Activated T-helper 1 cell treated with anti-CD3 and anti-CD28 coated beads, Interleukin-12 subunit alpha, Interleukin-12 subunit beta, Interleukin-2, Interleukin-4 antibody, amounts not matched to agents 30 ng/mL and 10 ng/mL and 1 ng/mL, durations not matched to agents 14 hours and 24 hours and 36 hours (primary cell): ENCODE data around the gene GHRL. TPM values are rescaled to one million over a fixed set of nuclear protein-coding genes. Genes with fewer than 3 reads are reported as not detected.
A peak's percentile ranks its signal among the peaks of the same experiment; 100 is the strongest.

Experiments used
- DNase-seq: peaks from one replicate; pipeline ENCODE4 v3.0.0; 2021; ENCODE audit warnings: low spot score
- H3K27ac Mint-ChIP-seq: one replicate; pipeline ENCODE4 v1.8.0; 2021; ENCODE audit warnings: mild to moderate bottlenecking, mixed read lengths
- H3K27me3 Mint-ChIP-seq: one replicate; pipeline ENCODE4 v1.8.0; 2022; ENCODE audit warnings: mild to moderate bottlenecking, moderate library complexity, mixed read lengths; ENCODE audit not compliant: insufficient read depth
- H3K36me3 Mint-ChIP-seq: one replicate; pipeline ENCODE4 v1.8.0; 2021; ENCODE audit warnings: low read depth, mixed read lengths
- H3K4me1 Mint-ChIP-seq: one replicate; pipeline ENCODE4 v1.8.0; 2021; ENCODE audit warnings: low read depth, mixed read lengths
- H3K4me3 Mint-ChIP-seq: one replicate; pipeline ENCODE4 v1.8.0; 2021; ENCODE audit warnings: mild to moderate bottlenecking, moderate library complexity, mixed read lengths
- H3K9me3 Mint-ChIP-seq: one replicate; pipeline ENCODE4 v1.8.0; 2021; ENCODE audit warnings: mixed read lengths
- intact Hi-C: fragments of 100-400 bp; cut with micrococcal nuclease; formaldehyde crosslinking; loops from one replicate; pipeline ENCODE4 v1.15.1; 2024
- total RNA-seq: library from RNA; stranded (reverse); gene quantifications from 2 replicates; pipeline ENCODE4 v1.2.3, GENCODE V29; 2022

Gene GHRL
- total RNA-seq, 1 donor from 2014 or later, result 1.8 TPM

DNA sequence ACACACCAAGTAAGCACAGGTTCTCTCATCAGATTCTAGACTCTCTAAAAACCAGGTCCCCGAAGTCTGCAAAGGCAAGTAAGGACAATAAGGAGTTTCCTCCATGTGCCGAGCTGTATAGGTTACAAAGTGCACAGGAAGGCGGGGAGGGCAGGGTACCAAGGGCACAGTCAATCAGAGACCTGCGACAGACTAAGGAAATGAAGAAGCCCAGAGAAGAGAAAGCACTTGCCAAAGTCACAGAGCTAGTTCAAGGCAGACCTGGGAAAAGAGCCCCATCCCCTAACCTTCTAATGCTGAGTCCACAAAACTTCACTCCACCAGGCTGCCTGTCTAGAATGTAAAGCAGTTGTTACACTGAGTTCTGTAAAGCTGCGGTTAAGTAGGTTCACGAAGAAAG is 26.5 kb upstream of the GHRL start:
- Mint-ChIP-seq H3K4me1 (peaks cover 30% of the 10 kb centered on the region), H3K27ac (peak overlapping the region; percentile 73)
- intact Hi-C loops, result no loop called here

DNA sequence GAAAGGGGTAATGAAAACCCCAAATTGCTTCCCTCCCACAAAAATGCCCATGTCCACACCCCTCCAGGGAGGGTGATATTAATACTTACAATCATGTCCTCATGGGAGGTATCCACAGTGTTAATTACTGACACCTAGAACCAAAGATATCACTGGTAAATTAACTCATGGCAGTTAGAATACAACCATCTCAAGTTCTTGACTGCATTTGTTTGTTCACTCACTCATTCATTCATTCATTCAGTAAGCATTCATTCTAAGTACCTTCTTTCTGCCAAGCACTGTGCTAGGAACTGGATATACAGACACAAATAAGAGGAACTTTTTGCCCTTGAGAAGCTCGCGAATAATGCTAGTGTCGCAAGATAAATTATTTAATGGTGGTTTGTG is 25.2 kb upstream of the GHRL start:
- H3K27ac Mint-ChIP-seq, result no peak overlapping the region
- DNase-seq, result no peak
- peak overlapping the region; percentile 50 for H3K4me3 Mint-ChIP-seq
- peaks cover 30% of the 10 kb centered on the region for H3K4me1 Mint-ChIP-seq
- no peaks in the 10 kb centered on the region for H3K27me3 Mint-ChIP-seq
- H3K36me3 Mint-ChIP-seq, result peaks cover 37% of the 10 kb centered on the region
- H3K9me3 Mint-ChIP-seq, result no peaks in the 10 kb centered on the region
- intact Hi-C loops, result no loop called here

More for the DNA sequence above, 26.5 kb upstream of the GHRL start:
- Mint-ChIP-seq H3K27me3 (no peaks in the 10 kb centered on the region), H3K36me3 (peaks cover 27% of the 10 kb centered on the region), H3K4me3 (peak overlapping the region; percentile 97), H3K9me3 (no peaks in the 10 kb centered on the region)
- DNase-seq, result no peak

GRCh38 chr3:10317311-10317960 is 24.7 kb upstream of the GHRL start:
- Mint-ChIP-seq H3K27ac (peak overlapping the region; percentile 44), H3K4me1 (peaks cover 30% of the 10 kb centered on the region), H3K27me3 (no peaks in the 10 kb centered on the region), H3K36me3 (peaks cover 39% of the 10 kb centered on the region), H3K9me3 (no peaks in the 10 kb centered on the region), H3K4me3 (no peak overlapping the region)
- intact Hi-C loops, result no loop called here
- DNase-seq, result no peak

DNA sequence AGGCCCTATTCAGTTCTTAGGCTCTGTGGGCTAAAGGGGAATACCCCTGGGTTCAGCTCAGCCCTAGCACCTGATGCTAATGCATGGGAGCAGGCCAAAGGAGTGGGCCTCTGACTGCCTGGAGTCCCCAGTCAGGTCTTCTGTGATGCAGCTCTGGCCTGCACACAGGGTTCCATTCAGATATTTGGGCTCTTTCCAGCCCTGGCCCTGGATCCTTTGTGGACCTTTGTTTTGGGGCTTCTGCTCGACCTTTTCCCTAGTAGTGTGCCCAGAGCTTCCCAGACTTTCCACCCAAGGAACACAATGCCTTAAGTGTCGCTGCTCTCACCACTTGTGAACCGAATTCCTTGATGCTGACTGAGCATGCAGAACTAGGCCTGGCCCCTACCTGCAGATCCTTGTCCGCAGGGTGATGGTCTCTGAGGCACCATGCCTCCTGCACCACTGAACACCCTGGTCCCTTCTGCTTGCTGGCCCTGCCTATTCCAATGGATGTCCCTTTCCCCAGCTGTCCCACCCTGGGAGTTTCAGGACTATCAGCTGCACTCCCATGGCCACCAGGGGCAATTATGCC is 23.1 kb upstream of the GHRL start:
- Mint-ChIP-seq H3K36me3 (peaks cover 52% of the 10 kb centered on the region), H3K9me3 (no peaks in the 10 kb centered on the region), H3K4me1 (peaks cover 22% of the 10 kb centered on the region), H3K27me3 (no peaks in the 10 kb centered on the region), H3K27ac (no peak overlapping the region), H3K4me3 (no peak overlapping the region)
- intact Hi-C loops, result no loop called here
- no peak for DNase-seq

DNA sequence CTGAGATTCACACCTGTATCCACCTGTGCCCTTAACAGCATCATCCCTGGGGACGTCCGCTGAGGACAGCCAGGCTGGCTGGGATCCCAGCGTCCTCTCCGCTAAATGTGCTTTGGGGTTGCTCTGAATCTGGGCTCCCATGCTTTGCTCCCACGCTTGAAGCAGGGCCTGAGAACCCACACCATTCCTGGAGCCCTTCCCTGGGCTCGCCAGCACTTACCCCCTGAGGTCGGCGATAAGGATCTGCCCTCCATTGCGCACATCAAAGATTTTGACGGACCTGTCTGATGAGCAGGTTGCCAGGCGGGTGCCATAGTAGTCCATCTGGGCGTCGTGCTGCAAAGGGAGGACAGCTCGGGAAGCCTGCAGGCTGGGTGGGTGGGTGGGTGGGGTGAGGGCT is 22.4 kb upstream of the GHRL start:
- Mint-ChIP-seq H3K36me3 (peaks cover 56% of the 10 kb centered on the region), H3K4me3 (no peak overlapping the region), H3K4me1 (peaks cover 30% of the 10 kb centered on the region), H3K27ac (no peak overlapping the region), H3K27me3 (no peaks in the 10 kb centered on the region), H3K9me3 (no peaks in the 10 kb centered on the region)
- DNase-seq, result no peak
- intact Hi-C loops, result no loop called here

- Mint-ChIP-seq H3K27ac (no peak overlapping the region), H3K4me1 (peaks cover 23% of the 10 kb centered on the region), H3K27me3 (no peaks in the 10 kb centered on the region)
Observed at GRCh38 chr3:10312861-10313260, 20.1 kb upstream of the GHRL start.

GRCh38 chr3:10312391-10312790 is 19.6 kb upstream of the GHRL start:
- Mint-ChIP-seq H3K4me3 (no peak overlapping the region), H3K27ac (no peak overlapping the region)

More at GRCh38 chr3:10312861-10313260, 20.1 kb upstream of the GHRL start:
- H3K36me3 Mint-ChIP-seq, result peaks cover 57% of the 10 kb centered on the region
- H3K9me3 Mint-ChIP-seq, result no peaks in the 10 kb centered on the region
- intact Hi-C loops, result no loop called here
- no peak for DNase-seq
- H3K4me3 Mint-ChIP-seq, result no peak overlapping the region

DNA sequence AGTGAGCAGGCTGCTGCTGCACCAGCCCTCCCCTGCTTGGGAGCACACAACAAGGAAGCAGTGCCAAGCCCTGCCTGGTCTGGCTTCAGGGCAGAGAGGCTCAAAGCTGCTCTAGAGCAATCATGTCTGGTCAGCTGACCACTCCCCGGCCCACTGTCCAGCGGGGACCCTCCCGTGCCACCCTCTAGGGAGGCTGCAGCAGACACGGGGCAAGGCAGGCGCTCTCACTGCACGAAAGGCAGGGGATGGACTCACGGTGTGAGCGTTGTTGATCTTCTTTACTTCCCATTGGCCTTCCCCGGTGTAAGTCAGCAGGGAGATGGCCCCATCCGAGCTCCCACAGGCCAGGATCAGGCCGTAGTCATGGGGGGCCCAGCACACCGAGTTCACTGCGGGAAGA is 19.0 kb upstream of the GHRL start:
- H3K36me3 Mint-ChIP-seq, result peaks cover 61% of the 10 kb centered on the region
- DNase-seq, result no peak
- peaks cover 18% of the 10 kb centered on the region for H3K4me1 Mint-ChIP-seq
- peak overlapping the region; percentile 29 for H3K27ac Mint-ChIP-seq
- H3K27me3 Mint-ChIP-seq, result no peaks in the 10 kb centered on the region
- H3K9me3 Mint-ChIP-seq, result no peaks in the 10 kb centered on the region
- intact Hi-C loops, result no loop called here
- no peak overlapping the region for H3K4me3 Mint-ChIP-seq

More at GRCh38 chr3:10312391-10312790, 19.6 kb upstream of the GHRL start:
- Mint-ChIP-seq H3K27me3 (no peaks in the 10 kb centered on the region), H3K4me1 (peaks cover 19% of the 10 kb centered on the region), H3K36me3 (peaks cover 58% of the 10 kb centered on the region), H3K9me3 (no peaks in the 10 kb centered on the region)
- intact Hi-C loops, result no loop called here
- no peak for DNase-seq

- DNase-seq, result no peak
- no peaks in the 10 kb centered on the region for H3K9me3 Mint-ChIP-seq
- intact Hi-C loops, result no loop called here
- H3K4me1 Mint-ChIP-seq, result peaks cover 18% of the 10 kb centered on the region
- no peaks in the 10 kb centered on the region for H3K27me3 Mint-ChIP-seq
- no peak overlapping the region for H3K4me3 Mint-ChIP-seq
- H3K36me3 Mint-ChIP-seq, result peaks cover 65% of the 10 kb centered on the region
- H3K27ac Mint-ChIP-seq, result peak overlapping the region; percentile 65
Observed at GRCh38 chr3:10310578-10310977, 17.8 kb upstream of the GHRL start.

- Mint-ChIP-seq H3K27ac (no peak overlapping the region), H3K9me3 (no peaks in the 10 kb centered on the region), H3K36me3 (peaks cover 70% of the 10 kb centered on the region), H3K27me3 (no peaks in the 10 kb centered on the region), H3K4me3 (no peak overlapping the region), H3K4me1 (peaks cover 18% of the 10 kb centered on the region)
- no peak for DNase-seq
- intact Hi-C loops, result no loop called here
Observed at GRCh38 chr3:10309736-10310135, 17.0 kb upstream of the GHRL start.

GRCh38 chr3:10308678-10309077 is 15.9 kb upstream of the GHRL start:
- H3K27me3 Mint-ChIP-seq, result no peaks in the 10 kb centered on the region
- no peaks in the 10 kb centered on the region for H3K9me3 Mint-ChIP-seq
- intact Hi-C loops, result no loop called here
- H3K36me3 Mint-ChIP-seq, result peaks cover 66% of the 10 kb centered on the region
- H3K4me1 Mint-ChIP-seq, result peaks cover 18% of the 10 kb centered on the region
- H3K27ac Mint-ChIP-seq, result no peak overlapping the region
- H3K4me3 Mint-ChIP-seq, result no peak overlapping the region
- DNase-seq, result no peak

GRCh38 chr3:10306156-10306555 is 13.4 kb upstream of the GHRL start:
- intact Hi-C loops, result no loop called here
- DNase-seq, result no peak
- Mint-ChIP-seq H3K9me3 (no peaks in the 10 kb centered on the region), H3K36me3 (peaks cover 61% of the 10 kb centered on the region), H3K4me3 (no peak overlapping the region), H3K4me1 (peaks cover 18% of the 10 kb centered on the region), H3K27me3 (no peaks in the 10 kb centered on the region), H3K27ac (no peak overlapping the region)

- Mint-ChIP-seq H3K4me3 (no peak overlapping the region), H3K4me1 (peaks cover 10% of the 10 kb centered on the region), H3K36me3 (peaks cover 60% of the 10 kb centered on the region), H3K9me3 (no peaks in the 10 kb centered on the region), H3K27ac (no peak overlapping the region), H3K27me3 (no peaks in the 10 kb centered on the region)
- no peak for DNase-seq
- intact Hi-C loops, result no loop called here
Observed at GRCh38 chr3:10305331-10305902, 12.7 kb upstream of the GHRL start.
